SK-N-SH treated with all-trans-retinoic acid at 6 μM for 48 hours (cell line): Measurements from ENCODE around the gene PSMD12.
A peak's percentile ranks its signal among the peaks of the same experiment; 100 is the strongest.

Source experiments
- ATAC-seq: fragments of 200-7000 bp; cut with Tn5 transposase; 3 replicates; pipeline ENCODE4 v1.9.1; 2020; ENCODE audit warnings: mild to moderate bottlenecking, moderate library complexity
- ARNTL ChIP-seq: fragments of 450-650 bp; formaldehyde crosslinking; IDR thresholded peaks from 2 replicates; pipeline ENCODE4 v1.5.0; 2020; ENCODE audit warnings: low read depth, mild to moderate bottlenecking, moderate library complexity, borderline replicate concordance
- BACH2 ChIP-seq: fragments of 250-450 bp; sonication (Bioruptor Pico); IDR thresholded peaks from 2 replicates; pipeline ENCODE4 v1.9.0; 2021; ENCODE audit warnings: mild to moderate bottlenecking, borderline replicate concordance
- CSDC2 ChIP-seq: fragments of 250-450 bp; sonication (Bioruptor Pico); IDR thresholded peaks from 2 replicates; pipeline ENCODE4 v1.5.0; 2020; ENCODE audit warnings: mild to moderate bottlenecking, moderate library complexity
- ESRRG ChIP-seq: fragments of 250-450 bp; sonication (Bioruptor Pico); IDR thresholded peaks from 2 replicates; pipeline ENCODE4 v1.6.1; 2021; ENCODE audit warnings: mild to moderate bottlenecking
- GLIS3 ChIP-seq: fragments of 250-450 bp; sonication (Bioruptor Pico); IDR thresholded peaks from 2 replicates; pipeline ENCODE4 v1.5.0; 2020; ENCODE audit warnings: mild to moderate bottlenecking, moderate library complexity
- ISL1 ChIP-seq: fragments of 250-450 bp; sonication (Bioruptor Pico); IDR thresholded peaks from 2 replicates; pipeline ENCODE4 v2.1.2; 2022; ENCODE audit warnings: mild to moderate bottlenecking, moderate library complexity
- OSR1 ChIP-seq: fragments of 250-450 bp; sonication (Bioruptor Pico); IDR thresholded peaks from 2 replicates; pipeline ENCODE4 v1.8.0; 2022; ENCODE audit warnings: moderate library complexity, mild to moderate bottlenecking, inconsistent platforms
- PPARA ChIP-seq: fragments of 250-450 bp; sonication (Bioruptor Pico); IDR thresholded peaks from 2 replicates; pipeline ENCODE4 v1.5.0; 2020; ENCODE audit warnings: mild to moderate bottlenecking, borderline replicate concordance
- RARB ChIP-seq: fragments of 250-450 bp; sonication (Bioruptor Pico); IDR thresholded peaks from 2 replicates; pipeline ENCODE4 v1.8.0; 2021; ENCODE audit warnings: mild to moderate bottlenecking, moderate library complexity
- SNAI2 ChIP-seq: fragments of 250-450 bp; sonication (Bioruptor Pico); IDR thresholded peaks from 2 replicates; pipeline ENCODE4 v1.5.0; 2020; ENCODE audit warnings: mild to moderate bottlenecking, moderate library complexity
- TCF4 ChIP-seq: fragments of 250-450 bp; sonication (Bioruptor Pico); IDR thresholded peaks from 2 replicates; pipeline ENCODE4 v1.8.0; 2021; ENCODE audit warnings: mild to moderate bottlenecking, moderate library complexity, borderline replicate concordance
- TOX ChIP-seq: fragments of 250-450 bp; sonication (Bioruptor Pico); IDR thresholded peaks from 2 replicates; pipeline ENCODE4 v1.8.0; 2021; ENCODE audit warnings: mild to moderate bottlenecking, moderate library complexity, borderline replicate concordance
- ZC3H10 ChIP-seq: fragments of 250-450 bp; sonication (Bioruptor Pico); IDR thresholded peaks from 2 replicates; pipeline ENCODE4 v1.5.1; 2021; ENCODE audit warnings: mild to moderate bottlenecking, moderate library complexity
- ZFP3 ChIP-seq: fragments of 250-450 bp; sonication (Bioruptor Pico); IDR thresholded peaks from 2 replicates; pipeline ENCODE4 v1.5.0; 2020; ENCODE audit warnings: mild to moderate bottlenecking, moderate library complexity
- ZFP30 ChIP-seq: fragments of 450-650 bp; formaldehyde crosslinking; IDR thresholded peaks from 2 replicates; pipeline ENCODE4 v1.5.0; 2022; ENCODE audit warnings: mild to moderate bottlenecking, moderate library complexity
- ZNF565 ChIP-seq: fragments of 450-650 bp; formaldehyde crosslinking; conservative IDR thresholded peaks from 2 replicates; pipeline ENCODE4 v1.5.0; 2020; ENCODE audit warnings: low read depth, mild to moderate bottlenecking, moderate library complexity
- ZNF70 ChIP-seq: fragments of 450-650 bp; formaldehyde crosslinking; IDR thresholded peaks from 2 replicates; pipeline ENCODE4 v1.5.0; 2020; ENCODE audit warnings: mild to moderate bottlenecking, moderate library complexity
- ZNF8 ChIP-seq: fragments of 450-650 bp; formaldehyde crosslinking; IDR thresholded peaks from 2 replicates; pipeline ENCODE4 v1.5.0; 2020; ENCODE audit warnings: mild to moderate bottlenecking, moderate library complexity
- TF ChIP-seq, protein P1 (sequence below): fragments of 250-450 bp; sonication (Bioruptor Pico); IDR thresholded peaks from 2 replicates; pipeline ENCODE4 v1.8.0; 2021; ENCODE audit warnings: low read depth, mild to moderate bottlenecking, moderate library complexity, borderline replicate concordance
- TF ChIP-seq, protein P2 (sequence below): fragments of 250-450 bp; sonication (Bioruptor Pico); IDR thresholded peaks from 2 replicates; pipeline ENCODE4 v1.5.0; 2020; ENCODE audit warnings: mild to moderate bottlenecking, moderate library complexity
- TF ChIP-seq, protein P3 (sequence below): fragments of 250-450 bp; sonication (Bioruptor Pico); IDR thresholded peaks from 2 replicates; pipeline ENCODE4 v1.8.0; 2020; ENCODE audit warnings: mild to moderate bottlenecking, moderate library complexity, borderline replicate concordance

PSMD12 gene

DNA sequence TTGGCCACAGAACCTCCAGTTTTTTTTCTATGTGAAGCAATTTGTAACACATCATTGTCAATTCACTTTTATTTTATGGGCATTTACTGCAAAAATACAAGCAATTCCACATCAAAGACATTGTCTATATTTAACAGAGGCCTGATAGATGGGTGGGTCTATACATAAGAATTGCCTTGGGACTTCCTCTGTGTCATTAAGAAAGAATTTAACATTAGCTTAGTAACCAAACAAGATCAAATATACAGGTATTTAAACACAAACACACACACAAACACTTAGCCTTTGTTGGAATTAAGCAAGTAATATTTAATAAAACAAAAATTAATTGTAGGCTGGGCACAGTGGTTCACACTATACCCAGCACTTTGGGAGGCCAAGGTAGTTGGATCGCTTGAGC lies 6.4 kb upstream of the PSMD12 start:
- no peak for ATAC-seq
- TF ChIP-seq TCF4 = no peak
- TF ChIP-seq GLIS3 (CRISPR knock-in tag) = no peak
- no peak for TF ChIP-seq TOX (CRISPR knock-in tag)
- no peak for TF ChIP-seq PPARA
- TF ChIP-seq OSR1 (CRISPR knock-in tag) = no peak
- no peak for TF ChIP-seq ZNF70 (CRISPR knock-in tag)
- no peak for TF ChIP-seq CSDC2 (CRISPR knock-in tag)
- no peak for TF ChIP-seq ZFP30 (CRISPR knock-in tag)
- TF ChIP-seq SNAI2 (CRISPR knock-in tag) = no peak
- TF ChIP-seq, protein P1, sequence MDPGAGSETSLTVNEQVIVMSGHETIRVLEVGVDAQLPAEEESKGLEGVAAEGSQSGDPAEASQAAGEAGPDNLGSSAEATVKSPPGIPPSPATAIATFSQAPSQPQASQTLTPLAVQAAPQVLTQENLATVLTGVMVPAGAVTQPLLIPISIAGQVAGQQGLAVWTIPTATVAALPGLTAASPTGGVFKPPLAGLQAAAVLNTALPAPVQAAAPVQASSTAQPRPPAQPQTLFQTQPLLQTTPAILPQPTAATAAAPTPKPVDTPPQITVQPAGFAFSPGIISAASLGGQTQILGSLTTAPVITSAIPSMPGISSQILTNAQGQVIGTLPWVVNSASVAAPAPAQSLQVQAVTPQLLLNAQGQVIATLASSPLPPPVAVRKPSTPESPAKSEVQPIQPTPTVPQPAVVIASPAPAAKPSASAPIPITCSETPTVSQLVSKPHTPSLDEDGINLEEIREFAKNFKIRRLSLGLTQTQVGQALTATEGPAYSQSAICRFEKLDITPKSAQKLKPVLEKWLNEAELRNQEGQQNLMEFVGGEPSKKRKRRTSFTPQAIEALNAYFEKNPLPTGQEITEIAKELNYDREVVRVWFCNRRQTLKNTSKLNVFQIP = no peak
- TF ChIP-seq ZFP3 (CRISPR knock-in tag) = no peak
- TF ChIP-seq, protein P2, sequence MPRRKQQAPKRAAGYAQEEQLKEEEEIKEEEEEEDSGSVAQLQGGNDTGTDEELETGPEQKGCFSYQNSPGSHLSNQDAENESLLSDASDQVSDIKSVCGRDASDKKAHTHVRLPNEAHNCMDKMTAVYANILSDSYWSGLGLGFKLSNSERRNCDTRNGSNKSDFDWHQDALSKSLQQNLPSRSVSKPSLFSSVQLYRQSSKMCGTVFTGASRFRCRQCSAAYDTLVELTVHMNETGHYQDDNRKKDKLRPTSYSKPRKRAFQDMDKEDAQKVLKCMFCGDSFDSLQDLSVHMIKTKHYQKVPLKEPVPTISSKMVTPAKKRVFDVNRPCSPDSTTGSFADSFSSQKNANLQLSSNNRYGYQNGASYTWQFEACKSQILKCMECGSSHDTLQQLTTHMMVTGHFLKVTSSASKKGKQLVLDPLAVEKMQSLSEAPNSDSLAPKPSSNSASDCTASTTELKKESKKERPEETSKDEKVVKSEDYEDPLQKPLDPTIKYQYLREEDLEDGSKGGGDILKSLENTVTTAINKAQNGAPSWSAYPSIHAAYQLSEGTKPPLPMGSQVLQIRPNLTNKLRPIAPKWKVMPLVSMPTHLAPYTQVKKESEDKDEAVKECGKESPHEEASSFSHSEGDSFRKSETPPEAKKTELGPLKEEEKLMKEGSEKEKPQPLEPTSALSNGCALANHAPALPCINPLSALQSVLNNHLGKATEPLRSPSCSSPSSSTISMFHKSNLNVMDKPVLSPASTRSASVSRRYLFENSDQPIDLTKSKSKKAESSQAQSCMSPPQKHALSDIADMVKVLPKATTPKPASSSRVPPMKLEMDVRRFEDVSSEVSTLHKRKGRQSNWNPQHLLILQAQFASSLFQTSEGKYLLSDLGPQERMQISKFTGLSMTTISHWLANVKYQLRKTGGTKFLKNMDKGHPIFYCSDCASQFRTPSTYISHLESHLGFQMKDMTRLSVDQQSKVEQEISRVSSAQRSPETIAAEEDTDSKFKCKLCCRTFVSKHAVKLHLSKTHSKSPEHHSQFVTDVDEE (CRISPR knock-in tag) = no peak
- TF ChIP-seq, all 23 proteins: peak for 0

DNA sequence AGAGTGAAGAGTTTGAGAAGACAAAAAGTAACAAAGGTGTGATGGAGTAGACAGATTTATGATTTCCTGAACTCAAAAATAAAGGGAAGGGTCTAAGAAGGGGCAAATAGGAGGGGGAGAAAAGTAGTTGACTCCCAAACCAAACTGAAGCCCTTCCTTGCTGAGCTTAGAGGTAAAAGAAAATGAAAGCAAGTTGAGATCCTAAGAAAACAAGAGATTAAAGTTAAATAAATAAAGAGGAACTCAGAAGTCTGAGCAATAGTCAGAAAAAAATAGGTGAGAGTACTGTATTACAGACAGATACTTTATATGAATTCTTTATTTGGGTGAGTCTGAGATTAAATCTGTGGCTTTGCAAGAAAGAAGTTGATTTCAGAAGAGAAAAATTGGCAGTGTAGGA lies 3.3 kb upstream of the PSMD12 start:
- no peak for ATAC-seq
- no peak for TF ChIP-seq ESRRG
- TF ChIP-seq ISL1 (CRISPR knock-in tag) = no peak
- TF ChIP-seq, protein P2 (CRISPR knock-in tag) = no peak
- no peak for TF ChIP-seq ZFP30 (CRISPR knock-in tag)

DNA sequence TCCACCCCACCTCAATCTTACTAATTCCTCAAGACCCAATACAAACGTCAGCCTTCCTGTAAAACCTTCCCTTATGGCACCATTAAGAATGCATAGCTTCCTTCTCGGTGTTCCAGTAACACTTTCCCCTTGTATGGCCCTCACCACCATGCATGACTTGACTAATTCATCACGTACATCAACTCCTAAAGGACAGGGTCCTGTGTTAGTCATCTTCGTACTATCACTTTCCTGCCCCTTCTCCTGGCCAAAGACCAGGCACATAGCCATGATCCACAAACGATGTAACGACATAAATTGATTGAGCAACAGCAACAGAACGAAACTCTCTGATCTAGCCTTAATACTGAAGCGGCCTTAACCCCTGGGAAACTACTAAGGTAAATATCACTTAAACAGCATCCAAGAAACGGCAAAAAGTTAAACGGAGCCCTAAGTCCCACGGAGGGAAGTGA lies 612 bp downstream of the PSMD12 start:
- TF ChIP-seq RARB (no peak), ZNF8 (CRISPR knock-in tag) (no peak), BACH2 (CRISPR knock-in tag) (no peak), TOX (CRISPR knock-in tag) (no peak), ZC3H10 (CRISPR knock-in tag) (no peak), ZNF70 (CRISPR knock-in tag) (no peak)
- ATAC-seq = peak; percentile 19

DNA sequence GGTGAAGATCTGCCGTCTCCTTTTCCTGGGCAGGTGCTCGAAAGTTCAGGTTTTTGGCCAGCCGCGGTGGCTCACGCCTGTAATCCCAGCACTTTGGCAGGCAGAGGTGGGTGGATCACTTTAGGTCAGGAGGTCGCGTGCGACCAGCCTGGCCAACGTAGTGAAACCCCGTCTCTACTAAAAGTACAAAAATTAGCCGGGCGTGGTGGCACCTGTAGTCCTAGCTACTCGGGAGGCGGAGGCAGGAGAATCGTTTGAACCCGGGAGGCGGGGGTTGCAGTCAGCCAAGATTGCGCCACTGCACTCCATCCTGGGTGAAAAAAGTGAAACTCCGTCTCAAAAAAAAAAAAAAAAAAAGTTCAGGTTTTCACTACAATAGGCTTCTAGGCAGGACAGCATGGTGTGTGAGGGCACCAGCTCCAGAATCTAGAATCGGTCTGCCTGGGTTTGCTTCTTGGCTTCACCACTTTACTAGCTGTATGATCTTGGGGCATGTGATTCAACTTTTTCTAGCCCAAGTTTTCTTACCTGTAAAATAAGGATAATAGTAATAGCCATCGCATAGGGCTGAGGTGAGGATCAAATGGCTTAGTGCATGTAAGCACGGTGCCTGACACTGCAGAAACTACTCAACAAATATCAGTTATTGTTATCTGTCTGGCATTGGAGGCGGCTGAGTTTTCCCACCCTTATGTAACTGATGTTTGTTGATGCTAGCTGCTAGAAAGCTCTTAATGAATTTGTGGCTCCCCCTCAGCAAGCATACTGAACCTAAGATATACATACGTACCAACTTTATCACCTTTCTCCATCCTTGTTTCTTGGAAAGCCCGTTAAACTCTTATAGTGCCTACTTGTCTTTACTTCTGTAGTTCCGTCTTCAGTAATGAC lies 1.3 kb downstream of the PSMD12 start:
- no peak for ATAC-seq
- TF ChIP-seq, protein P2 (CRISPR knock-in tag) = no peak
- TF ChIP-seq ZNF8 (CRISPR knock-in tag) (no peak), ZNF565 (no peak), ESRRG (no peak), ZNF70 (CRISPR knock-in tag) (no peak), ISL1 (CRISPR knock-in tag) (no peak), SNAI2 (CRISPR knock-in tag) (no peak), ZFP30 (CRISPR knock-in tag) (no peak), RARB (no peak), ARNTL (no peak), PPARA (no peak), ZC3H10 (CRISPR knock-in tag) (no peak)
- TF ChIP-seq, protein P3, sequence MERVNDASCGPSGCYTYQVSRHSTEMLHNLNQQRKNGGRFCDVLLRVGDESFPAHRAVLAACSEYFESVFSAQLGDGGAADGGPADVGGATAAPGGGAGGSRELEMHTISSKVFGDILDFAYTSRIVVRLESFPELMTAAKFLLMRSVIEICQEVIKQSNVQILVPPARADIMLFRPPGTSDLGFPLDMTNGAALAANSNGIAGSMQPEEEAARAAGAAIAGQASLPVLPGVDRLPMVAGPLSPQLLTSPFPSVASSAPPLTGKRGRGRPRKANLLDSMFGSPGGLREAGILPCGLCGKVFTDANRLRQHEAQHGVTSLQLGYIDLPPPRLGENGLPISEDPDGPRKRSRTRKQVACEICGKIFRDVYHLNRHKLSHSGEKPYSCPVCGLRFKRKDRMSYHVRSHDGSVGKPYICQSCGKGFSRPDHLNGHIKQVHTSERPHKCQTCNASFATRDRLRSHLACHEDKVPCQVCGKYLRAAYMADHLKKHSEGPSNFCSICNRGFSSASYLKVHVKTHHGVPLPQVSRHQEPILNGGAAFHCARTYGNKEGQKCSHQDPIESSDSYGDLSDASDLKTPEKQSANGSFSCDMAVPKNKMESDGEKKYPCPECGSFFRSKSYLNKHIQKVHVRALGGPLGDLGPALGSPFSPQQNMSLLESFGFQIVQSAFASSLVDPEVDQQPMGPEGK = no peak
- TF ChIP-seq, protein P1 = no peak
